Activated T-helper 17 cell treated with anti-CD3 and anti-CD28 coated beads, Interleukin-2, amount 50 U/mL, for 72 hours (primary cell): ENCODE data around the gene IL17RB. TPM values are rescaled to one million over a fixed set of nuclear protein-coding genes. Genes with fewer than 3 reads are reported as not detected.

Experiments used
- ATAC-seq: fragments of 150-1000 bp; cut with Tn5 transposase; replicated peaks from 2 replicates; pipeline ENCODE4 v1.10.0; 2021; ENCODE audit warnings: mild to moderate bottlenecking, moderate library complexity
- H3K27ac Mint-ChIP-seq: one replicate; pipeline ENCODE4 v1.8.0; 2022; ENCODE audit warnings: mixed read lengths
- H3K27me3 Mint-ChIP-seq: one replicate; pipeline ENCODE4 v1.8.0; 2022; ENCODE audit warnings: mixed read lengths
- H3K36me3 Mint-ChIP-seq: one replicate; pipeline ENCODE4 v1.8.0; 2022; ENCODE audit warnings: low read depth, mild to moderate bottlenecking, mixed read lengths
- H3K4me1 Mint-ChIP-seq: one replicate; pipeline ENCODE4 v1.8.0; 2022; ENCODE audit warnings: mixed read lengths
- H3K4me3 Mint-ChIP-seq: one replicate; pipeline ENCODE4 v1.8.0; 2022; ENCODE audit warnings: mild to moderate bottlenecking, mixed read lengths
- H3K9me3 Mint-ChIP-seq: one replicate; pipeline ENCODE4 v1.8.0; 2022; ENCODE audit warnings: mixed read lengths
- total RNA-seq, 2 donors: library from RNA; stranded (reverse); gene quantifications; one replicate each; pipeline ENCODE4 v1.2.3, GENCODE V29; 2022

Gene IL17RB
- total RNA-seq, 2 donors from 2014 or later: 1.8 to 2.6 TPM

- Mint-ChIP-seq H3K9me3 (no peaks in the 10 kb centered on the region), H3K27ac (no peak overlapping the region), H3K4me1 (no peaks in the 10 kb centered on the region), H3K27me3 (peaks cover 12% of the 10 kb centered on the region), H3K36me3 (no peaks in the 10 kb centered on the region), H3K4me3 (no peak overlapping the region)
- ATAC-seq: no peak
These were observed 39.1 kb upstream of the IL17RB start for GRCh38 chr3:53807117-53807810.

DNA sequence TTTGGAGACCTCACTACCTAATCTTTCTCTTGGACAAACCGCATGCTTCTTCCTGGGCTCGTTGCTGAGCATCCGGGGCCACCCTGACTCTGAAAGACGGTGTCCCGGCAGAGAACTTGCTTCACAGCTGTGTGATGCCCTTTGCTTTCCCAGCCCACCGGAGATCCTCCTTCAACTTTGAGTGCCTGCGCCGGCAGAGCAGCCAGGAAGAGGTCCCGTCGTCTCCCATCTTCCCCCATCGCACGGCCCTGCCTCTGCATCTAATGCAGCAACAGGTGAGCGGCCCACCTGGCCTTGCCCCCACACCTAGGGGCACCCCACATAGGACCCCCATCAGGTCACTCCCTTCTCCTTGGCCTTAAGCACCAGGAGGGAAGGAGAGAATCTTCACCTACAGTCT, 37.9 kb upstream of the IL17RB start:
- no peak overlapping the region for H3K4me3 Mint-ChIP-seq
- ATAC-seq: no peak
- H3K4me1 Mint-ChIP-seq: no peaks in the 10 kb centered on the region
- no peak overlapping the region for H3K27ac Mint-ChIP-seq
- no peaks in the 10 kb centered on the region for H3K9me3 Mint-ChIP-seq
- H3K27me3 Mint-ChIP-seq: peaks cover 12% of the 10 kb centered on the region
- no peaks in the 10 kb centered on the region for H3K36me3 Mint-ChIP-seq

- Mint-ChIP-seq H3K27ac (no peak overlapping the region), H3K9me3 (no peaks in the 10 kb centered on the region), H3K4me3 (no peak overlapping the region), H3K36me3 (no peaks in the 10 kb centered on the region), H3K27me3 (peaks cover 12% of the 10 kb centered on the region), H3K4me1 (no peaks in the 10 kb centered on the region)
- no peak for ATAC-seq
These were observed 37.1 kb upstream of the IL17RB start for GRCh38 chr3:53809267-53809666.

DNA sequence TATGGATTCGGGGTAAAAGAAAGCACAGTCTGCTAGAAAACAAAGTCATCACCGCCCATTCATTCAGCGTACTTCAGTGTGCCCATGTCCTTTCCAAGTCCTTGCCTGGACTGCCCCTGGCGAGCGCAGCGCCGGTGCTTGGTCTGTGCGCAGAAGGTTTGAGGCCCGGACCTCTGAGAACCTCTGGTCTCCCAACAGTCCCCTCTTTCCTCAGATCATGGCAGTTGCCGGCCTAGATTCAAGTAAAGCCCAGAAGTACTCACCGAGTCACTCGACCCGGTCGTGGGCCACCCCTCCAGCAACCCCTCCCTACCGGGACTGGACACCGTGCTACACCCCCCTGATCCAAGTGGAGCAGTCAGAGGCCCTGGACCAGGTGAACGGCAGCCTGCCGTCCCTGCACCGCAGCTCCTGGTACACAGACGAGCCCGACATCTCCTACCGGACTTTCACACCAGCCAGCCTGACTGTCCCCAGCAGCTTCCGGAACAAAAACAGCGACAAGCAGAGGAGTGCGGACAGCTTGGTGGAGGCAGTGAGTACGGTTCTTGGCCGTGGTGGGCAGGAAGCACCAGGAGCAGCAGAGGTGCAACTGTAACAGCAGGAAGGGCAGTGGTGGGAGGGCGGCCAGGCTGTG, 36.5 kb upstream of the IL17RB start:
- Mint-ChIP-seq H3K4me1 (no peaks in the 10 kb centered on the region), H3K4me3 (no peak overlapping the region), H3K36me3 (no peaks in the 10 kb centered on the region), H3K27me3 (peaks cover 12% of the 10 kb centered on the region), H3K9me3 (no peaks in the 10 kb centered on the region), H3K27ac (no peak overlapping the region)
- no peak for ATAC-seq

DNA sequence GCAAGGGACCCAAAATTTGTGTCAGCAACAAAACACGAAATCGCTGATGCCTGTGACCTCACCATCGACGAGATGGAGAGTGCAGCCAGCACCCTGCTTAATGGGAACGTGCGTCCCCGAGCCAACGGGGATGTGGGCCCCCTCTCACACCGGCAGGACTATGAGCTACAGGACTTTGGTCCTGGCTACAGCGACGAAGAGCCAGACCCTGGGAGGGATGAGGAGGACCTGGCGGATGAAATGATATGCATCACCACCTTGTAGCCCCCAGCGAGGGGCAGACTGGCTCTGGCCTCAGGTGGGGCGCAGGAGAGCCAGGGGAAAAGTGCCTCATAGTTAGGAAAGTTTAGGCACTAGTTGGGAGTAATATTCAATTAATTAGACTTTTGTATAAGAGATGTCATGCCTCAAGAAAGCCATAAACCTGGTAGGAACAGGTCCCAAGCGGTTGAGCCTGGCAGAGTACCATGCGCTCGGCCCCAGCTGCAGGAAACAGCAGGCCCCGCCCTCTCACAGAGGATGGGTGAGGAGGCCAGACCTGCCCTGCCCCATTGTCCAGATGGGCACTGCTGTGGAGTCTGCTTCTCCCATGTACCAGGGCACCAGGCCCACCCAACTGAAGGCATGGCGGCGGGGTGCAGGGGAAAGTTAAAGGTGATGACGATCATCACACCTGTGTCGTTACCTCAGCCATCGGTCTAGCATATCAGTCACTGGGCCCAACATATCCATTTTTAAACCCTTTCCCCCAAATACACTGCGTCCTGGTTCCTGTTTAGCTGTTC, 35.0 kb upstream of the IL17RB start:
- Mint-ChIP-seq H3K9me3 (no peaks in the 10 kb centered on the region), H3K4me1 (no peaks in the 10 kb centered on the region), H3K36me3 (no peaks in the 10 kb centered on the region), H3K27ac (no peak overlapping the region), H3K27me3 (peaks cover 12% of the 10 kb centered on the region), H3K4me3 (no peak overlapping the region)
- ATAC-seq: no peak

DNA sequence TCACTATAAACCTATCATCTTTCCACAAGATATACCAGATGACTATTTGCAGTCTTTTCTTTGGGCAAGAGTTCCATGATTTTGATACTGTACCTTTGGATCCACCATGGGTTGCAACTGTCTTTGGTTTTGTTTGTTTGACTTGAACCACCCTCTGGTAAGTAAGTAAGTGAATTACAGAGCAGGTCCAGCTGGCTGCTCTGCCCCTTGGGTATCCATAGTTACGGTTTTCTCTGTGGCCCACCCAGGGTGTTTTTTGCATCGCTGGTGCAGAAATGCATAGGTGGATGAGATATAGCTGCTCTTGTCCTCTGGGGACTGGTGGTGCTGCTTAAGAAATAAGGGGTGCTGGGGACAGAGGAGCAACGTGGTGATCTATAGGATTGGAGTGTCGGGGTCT, 33.9 kb upstream of the IL17RB start:
- H3K4me1 Mint-ChIP-seq: no peaks in the 10 kb centered on the region
- no peaks in the 10 kb centered on the region for H3K36me3 Mint-ChIP-seq
- no peaks in the 10 kb centered on the region for H3K9me3 Mint-ChIP-seq
- no peak for ATAC-seq
- no peak overlapping the region for H3K4me3 Mint-ChIP-seq
- peaks cover 7% of the 10 kb centered on the region for H3K27me3 Mint-ChIP-seq
- no peak overlapping the region for H3K27ac Mint-ChIP-seq

- no peak for ATAC-seq
- no peaks in the 10 kb centered on the region for H3K9me3 Mint-ChIP-seq
- no peaks in the 10 kb centered on the region for H3K36me3 Mint-ChIP-seq
- peaks cover 3% of the 10 kb centered on the region for H3K27me3 Mint-ChIP-seq
- no peak overlapping the region for H3K4me3 Mint-ChIP-seq
- H3K27ac Mint-ChIP-seq: no peak overlapping the region
- no peaks in the 10 kb centered on the region for H3K4me1 Mint-ChIP-seq
These were observed 33.1 kb upstream of the IL17RB start for GRCh38 chr3:53813229-53813628.

DNA sequence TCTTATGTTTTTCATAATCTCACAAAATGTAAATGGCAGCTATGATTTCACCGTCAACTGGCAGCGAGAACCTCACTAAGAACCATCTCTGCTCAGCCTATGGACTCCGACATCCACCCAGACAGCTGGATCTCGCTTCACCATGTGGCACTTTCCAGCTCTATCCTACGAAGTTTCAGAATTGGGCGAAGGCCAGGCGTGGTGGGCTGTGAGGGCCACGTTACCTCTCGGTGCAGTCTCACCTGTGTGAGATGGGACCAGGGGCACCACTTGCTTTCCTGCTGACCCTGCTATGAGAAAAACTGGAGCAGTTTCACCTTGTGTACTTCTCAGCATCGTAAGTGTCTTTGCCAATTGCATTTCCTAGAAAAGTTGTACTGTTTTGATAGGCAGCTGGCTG, 32.5 kb upstream of the IL17RB start:
- Mint-ChIP-seq H3K4me1 (no peaks in the 10 kb centered on the region), H3K27ac (no peak overlapping the region), H3K36me3 (no peaks in the 10 kb centered on the region), H3K27me3 (no peaks in the 10 kb centered on the region), H3K9me3 (no peaks in the 10 kb centered on the region), H3K4me3 (no peak overlapping the region)
- no peak for ATAC-seq

- no peaks in the 10 kb centered on the region for H3K9me3 Mint-ChIP-seq
- H3K4me3 Mint-ChIP-seq: no peak overlapping the region
- no peak overlapping the region for H3K27ac Mint-ChIP-seq
- no peaks in the 10 kb centered on the region for H3K36me3 Mint-ChIP-seq
- H3K27me3 Mint-ChIP-seq: no peaks in the 10 kb centered on the region
- no peak for ATAC-seq
- H3K4me1 Mint-ChIP-seq: no peaks in the 10 kb centered on the region
These were observed 31.3 kb upstream of the IL17RB start for GRCh38 chr3:53815067-53815466.

DNA sequence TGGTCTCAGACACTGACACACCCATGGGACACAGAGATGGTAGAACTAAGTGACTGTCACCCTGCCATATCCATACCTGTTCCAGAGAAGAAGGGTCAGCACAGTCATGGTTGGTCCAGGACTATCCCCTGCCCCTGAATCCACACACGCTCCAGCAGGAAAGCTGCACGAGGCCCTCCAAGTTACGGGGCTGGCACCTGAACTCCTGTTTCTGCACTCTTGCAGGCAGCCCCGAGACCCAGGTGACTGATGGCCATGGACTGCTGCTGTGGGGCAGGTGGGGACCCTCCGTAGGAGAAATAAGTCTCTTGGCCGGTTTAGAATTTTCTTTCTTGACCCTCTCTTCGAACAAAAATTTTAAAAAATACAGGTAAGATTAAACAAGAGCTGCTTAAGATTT, 30.7 kb upstream of the IL17RB start:
- no peaks in the 10 kb centered on the region for H3K27me3 Mint-ChIP-seq
- no peak overlapping the region for H3K27ac Mint-ChIP-seq
- no peak overlapping the region for H3K4me3 Mint-ChIP-seq
- H3K36me3 Mint-ChIP-seq: no peaks in the 10 kb centered on the region
- ATAC-seq: no peak
- H3K9me3 Mint-ChIP-seq: no peaks in the 10 kb centered on the region
- no peaks in the 10 kb centered on the region for H3K4me1 Mint-ChIP-seq

- no peak for ATAC-seq
- no peaks in the 10 kb centered on the region for H3K36me3 Mint-ChIP-seq
- H3K27me3 Mint-ChIP-seq: no peaks in the 10 kb centered on the region
- no peak overlapping the region for H3K4me3 Mint-ChIP-seq
- H3K27ac Mint-ChIP-seq: no peak overlapping the region
- no peaks in the 10 kb centered on the region for H3K9me3 Mint-ChIP-seq
- no peaks in the 10 kb centered on the region for H3K4me1 Mint-ChIP-seq
These were observed 29.9 kb upstream of the IL17RB start for GRCh38 chr3:53816425-53816824.

- Mint-ChIP-seq H3K4me1 (no peaks in the 10 kb centered on the region), H3K36me3 (no peaks in the 10 kb centered on the region), H3K9me3 (no peaks in the 10 kb centered on the region), H3K4me3 (no peak overlapping the region), H3K27ac (no peak overlapping the region), H3K27me3 (no peaks in the 10 kb centered on the region)
- ATAC-seq: no peak
These were observed 29.2 kb upstream of the IL17RB start for GRCh38 chr3:53817211-53817610.

DNA sequence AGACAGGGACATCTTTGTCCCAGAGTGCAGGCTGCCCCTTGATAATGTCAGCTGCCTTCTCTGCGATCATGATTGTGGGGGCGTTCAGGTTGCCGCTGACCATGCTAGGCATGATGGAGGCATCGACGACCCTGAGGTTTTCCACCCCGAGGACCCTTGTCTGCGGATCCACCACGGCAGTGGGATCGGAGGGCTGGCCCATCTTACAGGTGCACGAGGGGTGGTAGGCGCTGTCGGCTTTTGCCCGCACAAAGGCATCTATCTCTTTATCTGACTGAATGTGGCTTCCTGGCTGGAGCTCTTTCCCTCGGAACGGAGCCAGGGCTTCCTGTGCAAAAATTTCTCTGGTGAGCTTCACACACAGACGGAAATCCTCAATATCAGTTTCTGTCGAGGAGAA, 28.6 kb upstream of the IL17RB start:
- Mint-ChIP-seq H3K4me3 (no peak overlapping the region), H3K27me3 (no peaks in the 10 kb centered on the region), H3K4me1 (no peaks in the 10 kb centered on the region), H3K27ac (no peak overlapping the region), H3K36me3 (no peaks in the 10 kb centered on the region), H3K9me3 (no peaks in the 10 kb centered on the region)
- ATAC-seq: no peak

GRCh38 chr3:53818221-53819162, 27.9 kb upstream of the IL17RB start:
- H3K4me1 Mint-ChIP-seq: no peaks in the 10 kb centered on the region

More at GRCh38 chr3:53818221-53819162, 27.9 kb upstream of the IL17RB start:
- H3K4me3 Mint-ChIP-seq: no peak overlapping the region
- no peaks in the 10 kb centered on the region for H3K27me3 Mint-ChIP-seq
- H3K27ac Mint-ChIP-seq: no peak overlapping the region
- no peaks in the 10 kb centered on the region for H3K36me3 Mint-ChIP-seq
- H3K9me3 Mint-ChIP-seq: no peaks in the 10 kb centered on the region
- ATAC-seq: no peak
